CD4-positive, alpha-beta T cell treated with Interleukin-6 at 100 ng/mL for 8 hours (primary cell): ENCODE results near the gene CPEB3.
"Not testable (repeated sequence)": the region's sequence is repeated elsewhere in the genome, so short reads cannot be mapped to it uniquely, and the experiment has no call there.

ENCODE experiments used
- DNase-seq: peaks from one replicate; pipeline ENCODE4 v3.0.0-alpha.2; 2020; ENCODE audit warnings: mixed read lengths, low spot score

The CPEB3 gene

GRCh38 chr10:92031580-92031979 is 259.3 kb downstream of the CPEB3 start:
- no peak for DNase-seq

GRCh38 chr10:92027141-92027540 is 263.7 kb downstream of the CPEB3 start:
- DNase-seq: no peak

- not testable (repeated sequence) for DNase-seq
These were observed 265.5 kb downstream of the CPEB3 start for GRCh38 chr10:92025340-92025739.

GRCh38 chr10:92024700-92025099 is 266.2 kb downstream of the CPEB3 start:
- no peak for DNase-seq

- no peak for DNase-seq
These were observed 276.3 kb downstream of the CPEB3 start for GRCh38 chr10:92014620-92015019.

- no peak for DNase-seq
These were observed 279.2 kb downstream of the CPEB3 start for GRCh38 chr10:92011560-92012214.

- DNase-seq: no peak
These were observed 280.7 kb downstream of the CPEB3 start for GRCh38 chr10:92010047-92010735.

GRCh38 chr10:92009445-92009844 is 281.4 kb downstream of the CPEB3 start:
- no peak for DNase-seq

GRCh38 chr10:92005978-92006377 is 284.9 kb downstream of the CPEB3 start:
- DNase-seq: no peak

- DNase-seq: no peak
These were observed 287.6 kb downstream of the CPEB3 start for GRCh38 chr10:92003258-92003657.

- no peak for DNase-seq
These were observed 288.9 kb downstream of the CPEB3 start for GRCh38 chr10:92001995-92002394.

- DNase-seq: no peak
These were observed 289.3 kb downstream of the CPEB3 start for GRCh38 chr10:92001581-92001980.
